ENCODE measurements around the gene PODXL2.

PODXL2 gene

GRCh38 chr3:127717357-127718244, 88.6 kb downstream of the PODXL2 start:
- H3K36me3 ChIP-seq (ENCODE audit: control insufficient read depth, insufficient read depth, low read length, severe bottlenecking) = peaks cover 63% of the 10 kb centered on the region
- H3K9ac ChIP-seq (ENCODE audit: low read length) = no peak overlapping the region
- DNase-seq (ENCODE audit: low read depth) = no peak
- no peaks in the 10 kb centered on the region for H3K27me3 ChIP-seq (replicated peaks; ENCODE audit: control insufficient read depth, insufficient read depth, low read length)
- peaks cover 26% of the 10 kb centered on the region for H3K4me1 ChIP-seq (ENCODE audit: control insufficient read depth, insufficient read depth, low read length)
- H3K9me3 ChIP-seq (ENCODE audit: control insufficient read depth, low read length) = no peaks in the 10 kb centered on the region
- H3K4me3 ChIP-seq (ENCODE audit: low read length) = no peak overlapping the region

DNA sequence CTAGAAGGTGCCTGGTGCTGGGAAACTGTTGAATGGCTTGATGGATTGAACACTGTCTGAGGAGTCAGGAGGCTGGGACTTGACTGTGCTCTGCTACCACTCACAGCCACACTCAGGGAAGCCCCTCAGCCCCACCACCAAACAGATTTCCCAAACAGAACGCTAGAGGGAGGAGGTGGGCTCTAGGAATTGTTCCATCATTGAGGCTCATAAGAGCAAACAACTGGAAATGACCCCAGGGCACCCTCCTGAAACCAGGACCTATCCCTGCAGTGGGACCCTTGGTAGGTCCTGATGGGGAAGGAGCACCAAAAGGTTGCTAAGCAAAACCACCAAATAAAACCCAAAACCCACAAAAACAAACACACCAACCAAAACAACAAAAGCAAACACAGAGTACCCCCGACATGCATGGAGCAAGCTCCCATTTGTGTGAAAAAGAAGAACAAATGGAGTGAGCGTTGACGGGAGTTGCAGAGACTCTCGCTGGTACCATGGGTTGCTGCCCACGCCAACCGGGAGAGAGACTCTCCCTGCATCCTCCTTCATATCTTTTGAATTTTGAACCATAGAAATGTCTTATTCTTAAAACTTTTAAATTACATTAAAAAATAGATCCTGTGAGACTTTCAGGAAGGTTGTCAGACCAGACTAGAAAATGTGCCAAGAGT, 89.4 kb downstream of the PODXL2 start:
- Histone ChIP-seq H3K4me1 (ENCODE audit: control insufficient read depth, insufficient read depth, low read length) (peaks cover 34% of the 10 kb centered on the region), H3K4me3 (ENCODE audit: low read length) (no peak overlapping the region), H3K27me3 (replicated peaks; ENCODE audit: control insufficient read depth, insufficient read depth, low read length) (no peaks in the 10 kb centered on the region), H3K9ac (ENCODE audit: low read length) (no peak overlapping the region), H3K9me3 (ENCODE audit: control insufficient read depth, low read length) (no peaks in the 10 kb centered on the region), H3K36me3 (ENCODE audit: control insufficient read depth, insufficient read depth, low read length, severe bottlenecking) (peaks cover 61% of the 10 kb centered on the region)
- DNase-seq (ENCODE audit: low read depth) = no peak

- peaks cover 63% of the 10 kb centered on the region for H3K36me3 ChIP-seq (ENCODE audit: control insufficient read depth, insufficient read depth, low read length, severe bottlenecking)
- DNase-seq (ENCODE audit: low read depth) = no peak
- peaks cover 36% of the 10 kb centered on the region for H3K4me1 ChIP-seq (ENCODE audit: control insufficient read depth, insufficient read depth, low read length)
- H3K27me3 ChIP-seq (replicated peaks; ENCODE audit: control insufficient read depth, insufficient read depth, low read length) = no peaks in the 10 kb centered on the region
- H3K4me3 ChIP-seq (ENCODE audit: low read length) = no peak overlapping the region
- H3K9me3 ChIP-seq (ENCODE audit: control insufficient read depth, low read length) = no peaks in the 10 kb centered on the region
- no peak overlapping the region for H3K9ac ChIP-seq (ENCODE audit: low read length)
Observed at GRCh38 chr3:127718916-127719290, 89.9 kb downstream of the PODXL2 start.

- Histone ChIP-seq H3K4me1 (ENCODE audit: control insufficient read depth, insufficient read depth, low read length) (peaks cover 36% of the 10 kb centered on the region), H3K36me3 (ENCODE audit: control insufficient read depth, insufficient read depth, low read length, severe bottlenecking) (peaks cover 63% of the 10 kb centered on the region), H3K9ac (ENCODE audit: low read length) (no peak overlapping the region), H3K9me3 (ENCODE audit: control insufficient read depth, low read length) (no peaks in the 10 kb centered on the region), H3K4me3 (ENCODE audit: low read length) (no peak overlapping the region), H3K27me3 (replicated peaks; ENCODE audit: control insufficient read depth, insufficient read depth, low read length) (no peaks in the 10 kb centered on the region)
- no peak for DNase-seq (ENCODE audit: low read depth)
Observed at GRCh38 chr3:127719369-127719768, 90.4 kb downstream of the PODXL2 start.

DNA sequence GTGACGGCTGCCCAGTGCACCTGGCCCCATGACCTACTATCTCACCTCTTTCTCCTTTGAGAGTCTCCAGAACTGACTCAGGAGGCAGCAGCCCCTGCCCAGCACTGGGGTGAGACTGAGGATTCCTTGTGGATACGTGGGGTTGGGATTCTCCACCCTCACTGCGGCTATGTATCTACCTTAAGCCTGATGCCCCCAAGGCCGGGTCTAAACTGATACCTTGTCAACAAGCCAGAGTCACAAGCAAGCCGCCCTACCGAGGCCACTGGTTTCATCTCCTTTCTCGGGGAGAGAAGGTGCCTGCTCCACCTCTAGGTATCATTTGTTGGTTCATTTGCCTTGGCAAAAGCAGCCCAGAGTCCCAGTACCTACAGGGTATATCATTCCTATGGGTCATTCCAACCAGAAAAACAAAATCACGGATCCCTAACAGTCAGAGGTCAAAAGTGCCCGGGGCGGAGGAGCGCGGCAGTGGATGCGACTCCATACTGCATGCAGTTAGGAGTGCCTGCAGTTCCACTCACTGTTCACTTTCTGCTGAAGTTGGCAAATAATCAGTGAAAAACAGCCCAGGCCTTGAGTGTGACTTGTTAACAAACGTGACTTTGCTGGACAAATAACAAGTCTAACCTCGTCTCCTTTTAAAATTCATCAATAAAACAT, 91.3 kb downstream of the PODXL2 start:
- Histone ChIP-seq H3K4me3 (ENCODE audit: low read length) (no peak overlapping the region), H3K9ac (ENCODE audit: low read length) (no peak overlapping the region), H3K27me3 (replicated peaks; ENCODE audit: control insufficient read depth, insufficient read depth, low read length) (no peaks in the 10 kb centered on the region), H3K4me1 (ENCODE audit: control insufficient read depth, insufficient read depth, low read length) (peaks cover 36% of the 10 kb centered on the region), H3K36me3 (ENCODE audit: control insufficient read depth, insufficient read depth, low read length, severe bottlenecking) (peaks cover 61% of the 10 kb centered on the region), H3K9me3 (ENCODE audit: control insufficient read depth, low read length) (no peaks in the 10 kb centered on the region)
- no peak for DNase-seq (ENCODE audit: low read depth)

GRCh38 chr3:127720985-127721935, 92.3 kb downstream of the PODXL2 start:
- H3K36me3 ChIP-seq (ENCODE audit: control insufficient read depth, insufficient read depth, low read length, severe bottlenecking) = peaks cover 54% of the 10 kb centered on the region
- no peak overlapping the region for H3K9ac ChIP-seq (ENCODE audit: low read length)
- H3K4me3 ChIP-seq (ENCODE audit: low read length) = no peak overlapping the region
- no peaks in the 10 kb centered on the region for H3K27me3 ChIP-seq (replicated peaks; ENCODE audit: control insufficient read depth, insufficient read depth, low read length)
- no peaks in the 10 kb centered on the region for H3K9me3 ChIP-seq (ENCODE audit: control insufficient read depth, low read length)
- peaks cover 36% of the 10 kb centered on the region for H3K4me1 ChIP-seq (ENCODE audit: control insufficient read depth, insufficient read depth, low read length)
- DNase-seq (ENCODE audit: low read depth) = no peak

- DNase-seq (ENCODE audit: low read depth) = no peak
- Histone ChIP-seq H3K9ac (ENCODE audit: low read length) (no peak overlapping the region), H3K4me1 (ENCODE audit: control insufficient read depth, insufficient read depth, low read length) (peaks cover 32% of the 10 kb centered on the region), H3K9me3 (ENCODE audit: control insufficient read depth, low read length) (no peaks in the 10 kb centered on the region), H3K36me3 (ENCODE audit: control insufficient read depth, insufficient read depth, low read length, severe bottlenecking) (peaks cover 47% of the 10 kb centered on the region), H3K4me3 (ENCODE audit: low read length) (no peak overlapping the region), H3K27me3 (replicated peaks; ENCODE audit: control insufficient read depth, insufficient read depth, low read length) (no peaks in the 10 kb centered on the region)
Observed at GRCh38 chr3:127722091-127722784, 93.3 kb downstream of the PODXL2 start.

Data from adipocyte (in vitro differentiated cells).